H1 (cell line): ENCODE measurements around the gene SCAMP2. TPM values are rescaled to one million over a fixed set of nuclear protein-coding genes. Genes with fewer than 3 reads are reported as not detected.

Source experiments
- CTCF ChIA-PET: fragments of 300-600 bp; sonication (Branson Sonifier 250); formaldehyde crosslinking; loops from one replicate; lab custom pipeline; 2021; ENCODE audit not compliant: partially characterized antibody; lab: Charles Lee
- POLR2A ChIA-PET: fragments of 300-600 bp; sonication (Branson Sonifier 250); formaldehyde crosslinking; loops from one replicate; lab custom pipeline; 2021; ENCODE audit warnings: inconsistent platforms; ENCODE audit not compliant: partially characterized antibody; lab: Charles Lee
- DNase-seq, 2 experiments: peaks; one replicate each; pipeline versions ENCODE4 v3.0.0 to v3.0.0-alpha.2; 2010 to 2022; ENCODE audit warnings: low spot score in 2 of 2, low read depth in 1 of 2, mixed read lengths in 1 of 2
- FAIRE-seq: peaks from 2 replicates; lab custom pipeline; 2011; peaks lifted over from hg19 to GRCh38; lab: Jason Lieb, UNC
- H2AFZ ChIP-seq: 2 replicates; pipeline ENCODE4 v1.8.1; 2012; ENCODE audit warnings: low read length, inconsistent platforms
- H2AK5ac ChIP-seq: 2 replicates; pipeline ENCODE4 v1.6.1; 2013; ENCODE audit warnings: low read depth, low read length
- H2BK120ac ChIP-seq: replicated peaks from 2 replicates; pipeline ENCODE3; 2013; ENCODE audit warnings: low read depth, low read length, inconsistent platforms
- H2BK12ac ChIP-seq: 2 replicates; pipeline ENCODE4 v1.6.1; 2013; ENCODE audit warnings: low read depth, low read length
- H2BK15ac ChIP-seq: 2 replicates; pipeline ENCODE4 v1.6.1; 2013; ENCODE audit warnings: low read length
- H2BK20ac ChIP-seq: 2 replicates; pipeline ENCODE4 v1.6.1; 2013; ENCODE audit warnings: low read length
- H2BK5ac ChIP-seq: 2 replicates; pipeline ENCODE4 v1.6.1; 2013; ENCODE audit warnings: low read depth, low read length
- H3K14ac ChIP-seq: 2 replicates; pipeline ENCODE4 v1.6.1; 2013; ENCODE audit warnings: inconsistent platforms; ENCODE audit not compliant: insufficient read length
- H3K18ac ChIP-seq: 2 replicates; pipeline ENCODE4 v1.6.1; 2013; ENCODE audit warnings: low read length; ENCODE audit errors: extremely low read depth
- H3K23ac ChIP-seq: 2 replicates; pipeline ENCODE4 v1.6.1; 2013; ENCODE audit warnings: inconsistent platforms; ENCODE audit not compliant: insufficient read length
- H3K23me2 ChIP-seq: 2 replicates; pipeline ENCODE4 v1.6.1; 2013; ENCODE audit warnings: low read depth, low read length
- H3K27ac ChIP-seq: 2 replicates; pipeline ENCODE4 v1.6.1; 2011; ENCODE audit warnings: low read depth, low read length, inconsistent platforms
- H3K27me3 ChIP-seq, 4 experiments: replicated peaks in 1 of 4; 1 replicate in 1 of 4; 2 replicates in 3 of 4; pipeline versions ENCODE4 v1.6.1 to v1.8.1; 2011 to 2013; ENCODE audit warnings: low read length in 3 of 4, mild to moderate bottlenecking in 3 of 4, inconsistent platforms in 2 of 4, mixed read lengths in 2 of 4, moderate library complexity in 1 of 4; ENCODE audit not compliant: control insufficient read depth in 3 of 4, insufficient read depth in 3 of 4; ENCODE audit errors: extremely low read depth in 1 of 4
- H3K36me3 ChIP-seq, 4 experiments: 2 replicates each; pipeline versions ENCODE4 v1.6.1 to v1.8.1; 2011 to 2013; ENCODE audit warnings: mild to moderate bottlenecking in 4 of 4, low read length in 3 of 4, moderate library complexity in 2 of 4, control low read depth in 1 of 4, inconsistent platforms in 1 of 4; ENCODE audit not compliant: insufficient read depth in 4 of 4, control insufficient read depth in 2 of 4
- H3K4ac ChIP-seq: replicated peaks from 2 replicates; pipeline ENCODE3; 2013; ENCODE audit warnings: low read length, low read depth, mixed read lengths, inconsistent platforms; ENCODE audit not compliant: insufficient read length
- H3K4me1 ChIP-seq, 4 experiments: replicated peaks in 1 of 4; 1 replicate in 1 of 4; 2 replicates in 3 of 4; pipeline versions ENCODE4 v1.6.1 to v1.8.1; 2011 to 2013; ENCODE audit warnings: low read length in 3 of 4, inconsistent platforms in 2 of 4, mixed read lengths in 1 of 4; ENCODE audit not compliant: insufficient read depth in 4 of 4, control insufficient read depth in 3 of 4
- H3K4me2 ChIP-seq, 2 experiments: 2 replicates each; pipeline versions ENCODE4 v1.6.1 to v1.8.1; 2011 to 2013; ENCODE audit warnings: low read depth in 2 of 2, low read length in 2 of 2, control low read depth in 1 of 2, inconsistent platforms in 1 of 2, mild to moderate bottlenecking in 1 of 2; ENCODE audit not compliant: insufficient read depth in 1 of 2
- H3K4me3 ChIP-seq, 4 experiments: fragments of 200-600, 300-600 bp in 1 of 4; sonication (generic), shearing (Covaris generic), sonication (Bioruptor Twin) in 1 of 4; 2 replicates each; pipeline versions ENCODE4 v1.5.1 to v1.8.1; 2011 to 2016; ENCODE audit warnings: low read length in 4 of 4, low read depth in 3 of 4, control low read depth in 2 of 4, inconsistent platforms in 2 of 4, mild to moderate bottlenecking in 2 of 4, mixed read lengths in 1 of 4, moderate library complexity in 1 of 4; ENCODE audit not compliant: insufficient read depth in 2 of 4; ENCODE audit errors: extremely low read depth in 1 of 4
- H3K56ac ChIP-seq: replicated peaks from 2 replicates; pipeline ENCODE3; 2013; ENCODE audit warnings: low read depth, mild to moderate bottlenecking, mixed read lengths, low read length, inconsistent platforms; ENCODE audit not compliant: insufficient read length
- H3K79me1 ChIP-seq: 2 replicates; pipeline ENCODE4 v1.6.1; 2013; ENCODE audit warnings: low read depth, low read length, control low read depth
- H3K79me2 ChIP-seq, 2 experiments: 2 replicates each; pipeline versions ENCODE4 v1.6.1 to v1.8.1; 2012 to 2013; ENCODE audit warnings: low read length in 2 of 2, mild to moderate bottlenecking in 2 of 2, inconsistent platforms in 1 of 2; ENCODE audit not compliant: insufficient read depth in 2 of 2, control insufficient read depth in 1 of 2
- H3K9ac ChIP-seq, 4 experiments: replicated peaks in 1 of 4; 1 replicate in 1 of 4; 2 replicates in 3 of 4; pipeline versions ENCODE4 v1.6.1 to v1.8.1; 2011 to 2013; ENCODE audit warnings: low read depth in 3 of 4, low read length in 3 of 4, control low read depth in 2 of 4, mild to moderate bottlenecking in 2 of 4, moderate library complexity in 2 of 4, inconsistent platforms in 1 of 4; ENCODE audit errors: extremely low read depth in 1 of 4
- H3K9me3 ChIP-seq, 2 experiments: 2 replicates each; pipeline versions ENCODE4 v1.6.1 to v1.8.1; 2012 to 2013; ENCODE audit warnings: mild to moderate bottlenecking in 2 of 2, moderate library complexity in 2 of 2, control low read depth in 1 of 2, inconsistent platforms in 1 of 2, low read depth in 1 of 2, low read length in 1 of 2, mixed read lengths in 1 of 2; ENCODE audit not compliant: insufficient read depth in 2 of 2
- H4K20me1 ChIP-seq, 2 experiments: replicated peaks in 1 of 2; 2 replicates each; pipeline versions ENCODE3 to v1.8.1; 2011 to 2013; ENCODE audit warnings: inconsistent platforms in 2 of 2, low read length in 2 of 2, mild to moderate bottlenecking in 1 of 2; ENCODE audit not compliant: insufficient read depth in 2 of 2, control insufficient read depth in 1 of 2
- H4K5ac ChIP-seq: 2 replicates; pipeline ENCODE4 v1.6.1; 2013; ENCODE audit warnings: low read length, low read depth, mixed read lengths, inconsistent platforms; ENCODE audit not compliant: insufficient read length
- H4K8ac ChIP-seq: 2 replicates; pipeline ENCODE4 v1.8.0; 2013; ENCODE audit warnings: mild to moderate bottlenecking, moderate library complexity, low read length, inconsistent platforms; ENCODE audit not compliant: insufficient read depth; ENCODE audit errors: extremely low read depth
- H4K91ac ChIP-seq: replicated peaks from 2 replicates; pipeline ENCODE3; 2013; ENCODE audit warnings: low read length, mixed read lengths, inconsistent platforms; ENCODE audit not compliant: insufficient read length
- ASH2L ChIP-seq: fragments of 200-600, 300-600 bp; sonication (generic); IDR thresholded peaks from one replicate; pipeline ENCODE4 v1.7.1; 2017; ENCODE audit warnings: low read length
- BRCA1 ChIP-seq: IDR thresholded peaks from 2 replicates; pipeline ENCODE4 v1.6.1; 2012; ENCODE audit warnings: low read depth, low read length, improper control_type of control experiment
- CHD1 ChIP-seq: IDR thresholded peaks from 2 replicates; pipeline ENCODE4 v1.6.1; 2012; ENCODE audit warnings: low read depth, low read length, improper control_type of control experiment
- CTBP2 ChIP-seq: IDR thresholded peaks from 2 replicates; pipeline ENCODE4 v1.7.0; 2011; ENCODE audit warnings: borderline replicate concordance, mild to moderate bottlenecking, moderate library complexity, mixed read lengths, low read length; ENCODE audit not compliant: insufficient read depth, insufficient read length
- JUN ChIP-seq: IDR thresholded peaks from 2 replicates; pipeline ENCODE4 v1.6.1; 2011; ENCODE audit warnings: low read depth, mild to moderate bottlenecking, improper control_type of control experiment, low read length
- KDM4A ChIP-seq: IDR thresholded peaks from one replicate; pipeline ENCODE4 v1.7.1; 2012; ENCODE audit warnings: low read depth, mild to moderate bottlenecking, moderate library complexity, low read length, inconsistent platforms; ENCODE audit not compliant: severe bottlenecking
- NRF1 ChIP-seq: IDR thresholded peaks from 2 replicates; pipeline ENCODE4 v1.6.1; 2011; ENCODE audit warnings: mild to moderate bottlenecking, low read depth, low read length, improper control_type of control experiment
- PHF8 ChIP-seq: fragments of 200-600 bp; sonication (generic); conservative IDR thresholded peaks from 2 replicates; pipeline ENCODE4 v1.7.1; 2012; ENCODE audit warnings: low read depth, mild to moderate bottlenecking, inconsistent platforms, low read length, moderate library complexity
- RFX5 ChIP-seq: IDR thresholded peaks from 2 replicates; pipeline ENCODE4 v1.6.1; 2011; ENCODE audit warnings: low read depth, low read length, improper control_type of control experiment, borderline replicate concordance
- TAF1 ChIP-seq: IDR thresholded peaks from 2 replicates; pipeline ENCODE4 v1.6.1; 2011; ENCODE audit warnings: mild to moderate bottlenecking, low read depth, low read length
- WGBS, 2 experiments: shearing (Covaris generic) in 1 of 2; methylation state at CpG; one replicate each; pipeline versions ENCODE4 v1.1.6 to v1.1.7; 2013 to 2015; ENCODE audit warnings: low lambda C conversion rate in 2 of 2, mixed read lengths in 2 of 2, inconsistent platforms in 1 of 2, low coverage in 1 of 2, missing lambda C conversion rate in 1 of 2; ENCODE audit not compliant: insufficient replicate concordance in 2 of 2, insufficient coverage in 1 of 2, insufficient read length in 1 of 2; ENCODE audit errors: extremely low coverage in 1 of 2, missing lambda C conversion rate in 1 of 2; 5-methylcytosine and 5-hydroxymethylcytosine counted together
- polyA plus RNA-seq, 7 experiments: library from polyadenylated mRNA; depleted of rRNA in 3 of 7; stranded (reverse) in 5 of 7; unstranded in 2 of 7; fragments of >200 nt in 5 of 7; fragments of 200-250 nt in 2 of 7; gene quantifications; 1 replicate in 5 of 7; 2 replicates in 1 of 7; 4 replicates in 1 of 7; pipeline versions ENCODE4 v1.2.1 to v1.2.3, GENCODE V29; 2011 to 2013; ENCODE audit warnings: missing spikeins in 2 of 7, mixed read lengths in 2 of 7
- total RNA-seq: library from RNA; stranded (reverse); fragmentation: NEBNext Ultra II Directional; extraction: Animal tissue kit (Norgen Biotek cat#: 25700); gene quantifications from 2 replicates; pipeline ENCODE4 v1.2.1, GENCODE V29; 2021
- TF ChIP-seq, protein P1 (sequence below): IDR thresholded peaks from 2 replicates; pipeline ENCODE4 v1.6.1; 2011; ENCODE audit warnings: low read depth, mild to moderate bottlenecking, low read length; ENCODE audit not compliant: insufficient read depth
- TF ChIP-seq, protein P2 (sequence below): IDR thresholded peaks from 2 replicates; pipeline ENCODE4 v1.6.1; 2012; ENCODE audit warnings: low read length, inconsistent platforms

The SCAMP2 gene
- total and polyA plus RNA-seq, 2 of the 8 experiments (the other 6 are each of a cell fraction or from before 2014, with no cell fraction given): 41.7 to 131 TPM

- H3K56ac ChIP-seq: no peak overlapping the region
- no peak overlapping the region for H2AFZ ChIP-seq
- no peak overlapping the region for H3K4ac ChIP-seq
- H2BK12ac ChIP-seq: no peak overlapping the region
- FAIRE-seq (no peak), DNase-seq (no peak)
- no peak overlapping the region for H3K23ac ChIP-seq
- peaks cover 6% of the 10 kb centered on the region for H3K79me1 ChIP-seq
- H3K18ac ChIP-seq: no peak overlapping the region
- no peak overlapping the region for H2BK20ac ChIP-seq
- CTCF ChIA-PET: interaction anchor here (0.6 to 4.9 kb wide), 12 partner anchors 12 to 1053 kb away, joined by 3 to 24 read pairs (median 4); partner anchors contain the start of gene ULK3
- H3K14ac ChIP-seq: no peak overlapping the region
- peak overlapping the region; percentile 71; the same call in 1 of the 2 replicates for H4K8ac ChIP-seq
- H3K79me2 ChIP-seq: no peaks in the 10 kb centered on the region
- WGBS, 2 experiments: 91% methylated on average over 2 of the region's 2 CpGs; no CpG with 5 or more reads in 1 of the 2 experiments
- H2BK5ac ChIP-seq: no peak overlapping the region
- peaks cover 0 to 1% (median 0%) of the 10 kb centered on the region in 4 experiments; a peak in 1 of 7 replicates for H3K4me1 ChIP-seq
- H3K27ac ChIP-seq: no peak overlapping the region
- H3K27me3 ChIP-seq: no peaks in the 10 kb centered on the region
- no peak overlapping the region for H2BK120ac ChIP-seq
- H3K9me3 ChIP-seq: no peaks in the 10 kb centered on the region
- no peak overlapping the region for H3K9ac ChIP-seq
- POLR2A ChIA-PET: interaction anchor here (1.1 to 2.3 kb wide), 2 partner anchors 44 to 51 kb away, joined by 3 to 6 read pairs; partner anchors contain the start of gene FAM219B
- no peak overlapping the region for H3K4me3 ChIP-seq
- peaks cover 0 to 8% of the 10 kb centered on the region in 2 experiments for H4K20me1 ChIP-seq
- peaks cover 2 to 19% (median 10%) of the 10 kb centered on the region in 4 experiments; a peak in 6 of 8 replicates for H3K36me3 ChIP-seq
- no peak overlapping the region for H4K91ac ChIP-seq
- H4K5ac ChIP-seq: no peak overlapping the region
- H2BK15ac ChIP-seq: no peak overlapping the region
- H2AK5ac ChIP-seq: no peak overlapping the region
- no peak overlapping the region for H3K4me2 ChIP-seq
- no peaks in the 10 kb centered on the region for H3K23me2 ChIP-seq
- TF ChIP-seq, protein P1, sequence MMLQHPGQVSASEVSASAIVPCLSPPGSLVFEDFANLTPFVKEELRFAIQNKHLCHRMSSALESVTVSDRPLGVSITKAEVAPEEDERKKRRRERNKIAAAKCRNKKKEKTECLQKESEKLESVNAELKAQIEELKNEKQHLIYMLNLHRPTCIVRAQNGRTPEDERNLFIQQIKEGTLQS: no peak
- TF ChIP-seq TAF1 (no peak), ASH2L (no peak), CHD1 (no peak), BRCA1 (no peak), KDM4A (no peak), RFX5 (no peak), PHF8 (no peak), JUN (no peak), CTBP2 (no peak), NRF1 (no peak)
- TF ChIP-seq, protein P2, sequence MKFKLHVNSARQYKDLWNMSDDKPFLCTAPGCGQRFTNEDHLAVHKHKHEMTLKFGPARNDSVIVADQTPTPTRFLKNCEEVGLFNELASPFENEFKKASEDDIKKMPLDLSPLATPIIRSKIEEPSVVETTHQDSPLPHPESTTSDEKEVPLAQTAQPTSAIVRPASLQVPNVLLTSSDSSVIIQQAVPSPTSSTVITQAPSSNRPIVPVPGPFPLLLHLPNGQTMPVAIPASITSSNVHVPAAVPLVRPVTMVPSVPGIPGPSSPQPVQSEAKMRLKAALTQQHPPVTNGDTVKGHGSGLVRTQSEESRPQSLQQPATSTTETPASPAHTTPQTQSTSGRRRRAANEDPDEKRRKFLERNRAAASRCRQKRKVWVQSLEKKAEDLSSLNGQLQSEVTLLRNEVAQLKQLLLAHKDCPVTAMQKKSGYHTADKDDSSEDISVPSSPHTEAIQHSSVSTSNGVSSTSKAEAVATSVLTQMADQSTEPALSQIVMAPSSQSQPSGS: no peak
Observed at GRCh38 chr15:74855857-74856256, 17.3 kb downstream of the SCAMP2 start.
